Nephron (organoid): ENCODE measurements around the gene CHMP2A.

Experiments
- H3K27ac Mint-ChIP-seq, 3 experiments: 2 replicates each; pipeline ENCODE4 v1.8.0; 2020; ENCODE audit warnings: mixed read lengths in 3 of 3, mild to moderate bottlenecking in 2 of 3, moderate library complexity in 1 of 3
- H3K27me3 Mint-ChIP-seq: 2 replicates; pipeline ENCODE4 v1.8.0; 2021; ENCODE audit warnings: low read depth, mild to moderate bottlenecking, moderate library complexity, mixed read lengths
- H3K36me3 Mint-ChIP-seq: 2 replicates; pipeline ENCODE4 v1.8.0; 2020; ENCODE audit warnings: low read depth, mixed read lengths
- H3K4me1 Mint-ChIP-seq: 2 replicates; pipeline ENCODE4 v1.8.0; 2020; ENCODE audit warnings: mixed read lengths
- H3K4me3 Mint-ChIP-seq, 3 experiments: 2 replicates each; pipeline ENCODE4 v1.8.0; 2020; ENCODE audit warnings: mild to moderate bottlenecking in 3 of 3, mixed read lengths in 3 of 3, moderate library complexity in 2 of 3
- H3K9me3 Mint-ChIP-seq: 2 replicates; pipeline ENCODE4 v1.8.0; 2020; ENCODE audit warnings: mixed read lengths
- TF ChIP-seq, protein P1 (sequence below), 3 experiments: fragments of 200-600 bp; sonication (generic); IDR thresholded peaks; one replicate each; pipeline ENCODE4 v1.5.0; 2021; ENCODE audit warnings: antibody characterized with exemption in 3 of 3; ENCODE audit not compliant: unreplicated experiment in 3 of 3

CHMP2A gene

GRCh38 chr19:58559275-58560006, 4.5 kb upstream of the CHMP2A start:
- peaks cover 4% of the 10 kb centered on the region for H3K27me3 Mint-ChIP-seq
- peaks cover 16% of the 10 kb centered on the region for H3K36me3 Mint-ChIP-seq
- peak overlapping the region; percentile 96 to 98 (median 98) for H3K4me3 Mint-ChIP-seq
- peaks cover 28% of the 10 kb centered on the region for H3K4me1 Mint-ChIP-seq
- H3K9me3 Mint-ChIP-seq = no peaks in the 10 kb centered on the region
- TF ChIP-seq, protein P1, sequence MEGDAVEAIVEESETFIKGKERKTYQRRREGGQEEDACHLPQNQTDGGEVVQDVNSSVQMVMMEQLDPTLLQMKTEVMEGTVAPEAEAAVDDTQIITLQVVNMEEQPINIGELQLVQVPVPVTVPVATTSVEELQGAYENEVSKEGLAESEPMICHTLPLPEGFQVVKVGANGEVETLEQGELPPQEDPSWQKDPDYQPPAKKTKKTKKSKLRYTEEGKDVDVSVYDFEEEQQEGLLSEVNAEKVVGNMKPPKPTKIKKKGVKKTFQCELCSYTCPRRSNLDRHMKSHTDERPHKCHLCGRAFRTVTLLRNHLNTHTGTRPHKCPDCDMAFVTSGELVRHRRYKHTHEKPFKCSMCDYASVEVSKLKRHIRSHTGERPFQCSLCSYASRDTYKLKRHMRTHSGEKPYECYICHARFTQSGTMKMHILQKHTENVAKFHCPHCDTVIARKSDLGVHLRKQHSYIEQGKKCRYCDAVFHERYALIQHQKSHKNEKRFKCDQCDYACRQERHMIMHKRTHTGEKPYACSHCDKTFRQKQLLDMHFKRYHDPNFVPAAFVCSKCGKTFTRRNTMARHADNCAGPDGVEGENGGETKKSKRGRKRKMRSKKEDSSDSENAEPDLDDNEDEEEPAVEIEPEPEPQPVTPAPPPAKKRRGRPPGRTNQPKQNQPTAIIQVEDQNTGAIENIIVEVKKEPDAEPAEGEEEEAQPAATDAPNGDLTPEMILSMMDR (IDR thresholded peaks at IDR 0.05; ENCODE audit: unreplicated experiment in 3 of 3) = no peak
- peak overlapping the region; percentile 100 for H3K27ac Mint-ChIP-seq

- H3K4me1 Mint-ChIP-seq = peaks cover 35% of the 10 kb centered on the region
- TF ChIP-seq, protein P1 (IDR thresholded peaks at IDR 0.05; ENCODE audit: unreplicated experiment in 3 of 3) = no peak
- H3K27me3 Mint-ChIP-seq = peaks cover 4% of the 10 kb centered on the region
- peak overlapping the region; percentile 100 for H3K27ac Mint-ChIP-seq
- H3K4me3 Mint-ChIP-seq = peak overlapping the region; percentile 96 to 98 (median 98)
- H3K36me3 Mint-ChIP-seq = peaks cover 19% of the 10 kb centered on the region
- H3K9me3 Mint-ChIP-seq = no peaks in the 10 kb centered on the region
Measured at GRCh38 chr19:58558623-58559274, 3.8 kb upstream of the CHMP2A start.

DNA sequence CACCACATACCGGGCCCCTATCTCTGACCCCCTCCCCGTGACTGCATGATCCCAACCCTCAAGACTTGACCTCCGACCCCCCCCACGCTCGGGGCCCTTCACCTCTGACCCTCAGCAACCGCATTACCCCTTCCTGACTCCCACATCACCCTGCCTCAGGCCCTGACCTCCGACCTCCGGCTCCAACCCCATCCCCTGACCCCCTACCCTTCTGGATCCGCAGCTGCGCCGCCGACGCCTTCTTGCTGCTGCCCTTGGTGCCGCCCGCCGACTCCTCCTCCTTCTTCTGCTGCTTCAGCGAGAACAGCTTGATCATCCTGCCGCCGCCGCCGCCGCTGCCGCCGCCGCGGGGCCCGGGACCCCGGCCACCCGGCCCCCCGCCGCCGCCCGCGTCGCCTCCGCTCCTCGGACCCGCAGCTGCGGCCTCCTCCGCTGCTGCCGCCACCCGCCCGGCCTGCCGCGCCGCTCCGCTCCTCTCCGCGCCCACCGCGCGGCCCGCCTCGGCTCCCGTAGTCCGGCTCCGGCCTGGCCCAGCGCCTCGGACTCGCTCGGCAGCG, 3.2 kb upstream of the CHMP2A start, which contains the start of gene UBE2M:
TSS of gene UBE2M (minus strand) at position 546 of the 557 bp plus-strand sequence. CDS start at position 316, 230 bp downstream.
- Mint-ChIP-seq H3K4me3 (peak within 1 kb of the TSS; percentile 96 to 98 (median 98)), H3K9me3 (no peaks in the 10 kb centered on the region), H3K4me1 (peaks cover 39% of the 10 kb centered on the region), H3K36me3 (peaks cover 22% of the 10 kb centered on the region), H3K27ac (peak within 1 kb of the TSS; percentile 100), H3K27me3 (peaks cover 4% of the 10 kb centered on the region)
- TF ChIP-seq, protein P1 (IDR thresholded peaks at IDR 0.05; ENCODE audit: unreplicated experiment in 3 of 3) = no peak

DNA sequence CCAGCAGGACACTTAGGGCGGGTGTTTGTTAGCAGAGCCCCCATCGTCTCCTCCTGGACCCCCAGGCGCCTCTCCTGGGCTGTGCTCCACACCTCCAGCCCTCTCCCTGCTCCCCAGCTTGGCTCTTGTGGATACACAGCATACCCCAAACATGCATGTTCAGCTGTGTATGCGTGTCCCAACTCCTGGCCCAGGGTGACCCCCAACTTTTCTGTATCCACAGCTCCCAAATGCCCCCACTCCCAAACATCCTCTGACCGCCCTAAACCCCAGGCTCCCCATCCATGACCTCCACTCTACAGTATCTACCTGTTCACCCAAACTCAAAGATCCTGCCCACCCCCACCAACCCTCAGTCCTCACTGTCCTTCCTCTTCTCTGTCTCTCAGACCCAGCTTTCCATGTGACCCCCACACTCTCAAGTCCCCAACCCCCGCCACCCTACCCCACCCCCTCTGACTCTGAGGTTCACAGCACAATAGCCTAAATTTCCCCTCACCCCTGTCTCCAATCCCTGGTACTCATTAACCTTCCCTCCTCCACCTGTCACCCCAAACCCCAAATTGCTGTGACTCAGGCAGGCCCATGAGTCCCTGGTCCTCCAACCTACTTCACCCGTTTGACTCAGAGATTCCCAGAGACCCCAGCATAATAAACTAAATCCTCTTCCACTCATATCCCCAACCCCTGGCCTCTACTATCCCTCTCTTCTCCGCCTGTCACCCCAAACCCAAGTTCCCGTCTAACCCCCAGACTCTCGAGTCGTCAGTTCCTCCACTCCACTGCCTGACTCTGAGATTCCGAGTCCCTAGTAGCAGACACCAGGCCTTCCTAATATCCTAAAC, 2.5 kb upstream of the CHMP2A start:
- H3K36me3 Mint-ChIP-seq = peaks cover 28% of the 10 kb centered on the region
- peaks cover 44% of the 10 kb centered on the region for H3K4me1 Mint-ChIP-seq
- TF ChIP-seq, protein P1 (IDR thresholded peaks at IDR 0.05; ENCODE audit: unreplicated experiment in 3 of 3) = no peak
- peak overlapping the region; percentile 91 to 98 (median 96) for H3K4me3 Mint-ChIP-seq
- H3K27me3 Mint-ChIP-seq = peaks cover 4% of the 10 kb centered on the region
- H3K27ac Mint-ChIP-seq = peak overlapping the region; percentile 98 to 100 (median 100)
- no peaks in the 10 kb centered on the region for H3K9me3 Mint-ChIP-seq

GRCh38 chr19:58556622-58557220, 1.8 kb upstream of the CHMP2A start:
- Mint-ChIP-seq H3K4me1 (peaks cover 44% of the 10 kb centered on the region), H3K36me3 (peaks cover 34% of the 10 kb centered on the region), H3K9me3 (no peaks in the 10 kb centered on the region), H3K27ac (peak overlapping the region; percentile 98 to 100 (median 100)), H3K4me3 (peak overlapping the region; percentile 91 to 98 (median 96)), H3K27me3 (peaks cover 4% of the 10 kb centered on the region)
- TF ChIP-seq, protein P1 (IDR thresholded peaks at IDR 0.05; ENCODE audit: unreplicated experiment in 3 of 3) = no peak
